ENCODE data around the gene AGPAT3.

- TF ChIP-seq POLR2A (IDR thresholded peaks at IDR 0.05) (no peak), CTCF (IDR thresholded peaks at IDR 0.05) (no peak)
Measured at GRCh38 chr21:43820466-43820865, 44.6 kb upstream of the AGPAT3 start.
